DND-41 (cell line): ENCODE data around the gene ZNF526.
A peak's percentile ranks its signal among the peaks of the same experiment; 100 is the strongest.

Experiments used
- ATAC-seq: fragments of 200-7000 bp; cut with Tn5 transposase; 3 replicates; pipeline ENCODE4 v1.9.1; 2021; ENCODE audit warnings: low read depth; ENCODE audit not compliant: insufficient read depth
- DNase-seq: peaks from one replicate; pipeline ENCODE4 v3.0.0-alpha.2; 2020
- H2AFZ ChIP-seq: 2 replicates; pipeline ENCODE4 v1.6.0; 2012; ENCODE audit warnings: low read depth, low read length
- H3K27ac ChIP-seq: 2 replicates; pipeline ENCODE4 v1.5.1; 2012; ENCODE audit warnings: low read length, inconsistent platforms
- H3K27me3 ChIP-seq: fragments of 200-600 bp; sonication (generic); 2 replicates; pipeline ENCODE4 v1.6.0; 2012; ENCODE audit warnings: low read length, mild to moderate bottlenecking, inconsistent platforms; ENCODE audit not compliant: insufficient read depth, poor library complexity
- H3K36me3 ChIP-seq: 2 replicates; pipeline ENCODE4 v1.5.1; 2012; ENCODE audit warnings: low read length, inconsistent platforms; ENCODE audit not compliant: insufficient read depth
- H3K4me1 ChIP-seq: 2 replicates; pipeline ENCODE4 v1.5.1; 2012; ENCODE audit warnings: mild to moderate bottlenecking, low read length; ENCODE audit not compliant: insufficient read depth
- H3K4me2 ChIP-seq: 2 replicates; pipeline ENCODE4 v1.6.0; 2012; ENCODE audit warnings: mild to moderate bottlenecking, moderate library complexity, low read length, inconsistent platforms; ENCODE audit not compliant: insufficient read depth
- H3K4me3 ChIP-seq, 2 experiments: fragments of 200-600 bp in 1 of 2; shearing (Covaris generic) in 1 of 2; 2 replicates each; pipeline ENCODE4 v1.5.1; 2012 to 2016; ENCODE audit warnings: inconsistent platforms in 2 of 2, low read length in 2 of 2, mild to moderate bottlenecking in 2 of 2, low read depth in 1 of 2, moderate library complexity in 1 of 2
- H3K79me2 ChIP-seq: 2 replicates; pipeline ENCODE4 v1.6.0; 2012; ENCODE audit warnings: low read length, inconsistent platforms; ENCODE audit not compliant: insufficient read depth
- H3K9ac ChIP-seq: 2 replicates; pipeline ENCODE4 v1.6.0; 2012; ENCODE audit warnings: low read depth, mild to moderate bottlenecking, inconsistent platforms, low read length, moderate library complexity
- H3K9me3 ChIP-seq: 2 replicates; pipeline ENCODE4 v1.5.1; 2012; ENCODE audit warnings: low read length, moderate library complexity, mild to moderate bottlenecking, inconsistent platforms; ENCODE audit not compliant: insufficient read depth, severe bottlenecking
- H4K20me1 ChIP-seq: 2 replicates; pipeline ENCODE4 v1.6.0; 2012; ENCODE audit warnings: low read length; ENCODE audit not compliant: insufficient read depth
- CTCF ChIP-seq: IDR thresholded peaks from 2 replicates; pipeline ENCODE4 v1.5.1; 2012; ENCODE audit warnings: borderline replicate concordance, low read length, moderate library complexity, mild to moderate bottlenecking; ENCODE audit not compliant: poor library complexity, severe bottlenecking; ENCODE audit errors: extremely low read depth
- EZH2 ChIP-seq: IDR thresholded peaks from 3 replicates; pipeline ENCODE4 v1.6.1; 2012; ENCODE audit warnings: borderline replicate concordance, low read depth, mild to moderate bottlenecking, moderate library complexity, low read length, inconsistent platforms; ENCODE audit not compliant: severe bottlenecking

ZNF526 gene

GRCh38 chr19:42268142-42268703 is 48.1 kb downstream of the ZNF526 start:
- H3K36me3 ChIP-seq, result peaks cover 21% of the 10 kb centered on the region
- H3K4me1 ChIP-seq, result peaks cover 24% of the 10 kb centered on the region
- TF ChIP-seq EZH2 (no peak), CTCF (no peak)
- ATAC-seq (peak; percentile 61), DNase-seq (peak; percentile 100)
- peak overlapping the region; percentile 73 for H3K9ac ChIP-seq
- peak overlapping the region; percentile 34 to 64; a peak in 3 of 4 replicates for H3K4me3 ChIP-seq
- no peaks in the 10 kb centered on the region for H3K9me3 ChIP-seq
- H3K27ac ChIP-seq, result peak overlapping the region; percentile 98
- no peaks in the 10 kb centered on the region for H3K27me3 ChIP-seq
- peak overlapping the region; percentile 81 for H3K4me2 ChIP-seq
- no peaks in the 10 kb centered on the region for H4K20me1 ChIP-seq
- peaks cover 28% of the 10 kb centered on the region for H3K79me2 ChIP-seq
- H2AFZ ChIP-seq, result peak overlapping the region; percentile 82

- Histone ChIP-seq H3K79me2 (peaks cover 28% of the 10 kb centered on the region), H3K4me3 (peak within 1 kb of the TSS; percentile 69 to 92; a peak in 3 of 4 replicates), H3K9ac (peak within 1 kb of the TSS; percentile 74), H3K9me3 (no peaks in the 10 kb centered on the region), H2AFZ (peak within 1 kb of the TSS; percentile 82), H3K36me3 (peaks cover 28% of the 10 kb centered on the region), H3K4me2 (peak within 1 kb of the TSS; percentile 85), H4K20me1 (no peaks in the 10 kb centered on the region), H3K27ac (peak within 1 kb of the TSS; percentile 98), H3K27me3 (no peaks in the 10 kb centered on the region), H3K4me1 (peaks cover 24% of the 10 kb centered on the region)
- TF ChIP-seq CTCF, result no peak
- ATAC-seq (peak; percentile 90), DNase-seq (peak; percentile 100)
Measured at GRCh38 chr19:42268704-42269477, 48.8 kb downstream of the ZNF526 start, which contains the start of gene CIC. TSS of gene CIC (plus strand) at chr19:42269252. CDS start at chr19:42271784, 2,532 bp downstream.

GRCh38 chr19:42269478-42270345 is 49.6 kb downstream of the ZNF526 start:
- peak overlapping the region; percentile 89 for H3K27ac ChIP-seq
- H3K9me3 ChIP-seq, result no peaks in the 10 kb centered on the region
- peak overlapping the region; percentile 74 for H3K9ac ChIP-seq
- H3K4me1 ChIP-seq, result peaks cover 24% of the 10 kb centered on the region
- no peaks in the 10 kb centered on the region for H4K20me1 ChIP-seq
- ATAC-seq, result no peak
- peak overlapping the region; percentile 69 to 92; a peak in 3 of 4 replicates for H3K4me3 ChIP-seq
- TF ChIP-seq CTCF (no peak), EZH2 (no peak)
- DNase-seq, result no peak
- peak overlapping the region; percentile 41; the same call in 1 of the 2 replicates for H2AFZ ChIP-seq
- H3K4me2 ChIP-seq, result peak overlapping the region; percentile 85
- no peaks in the 10 kb centered on the region for H3K27me3 ChIP-seq
- peaks cover 36% of the 10 kb centered on the region for H3K36me3 ChIP-seq
- peaks cover 28% of the 10 kb centered on the region for H3K79me2 ChIP-seq
